AG04450 (cell line): Measurements from ENCODE around the gene SLC19A1. TPM values are rescaled to one million over a fixed set of nuclear protein-coding genes. Genes with fewer than 3 reads are reported as not detected.
"Not testable (repeated sequence)": the region's sequence is repeated elsewhere in the genome, so short reads cannot be mapped to it uniquely, and the experiment has no call there.

ENCODE experiments used
- CTCF ChIA-PET: fragments of 300-600, 350-600 bp; formaldehyde crosslinking; extraction: SDS; loops from one replicate; lab custom pipeline; 2022; ENCODE audit warnings: antibody characterized with exemption, inconsistent platforms; lab: Charles Lee
- POLR2A ChIA-PET: fragments of 350-600 bp; formaldehyde crosslinking; extraction: SDS; loops from one replicate; lab custom pipeline; 2021; ENCODE audit warnings: antibody characterized with exemption, inconsistent platforms; lab: Yijun Ruan, JAX
- DNase-seq: peaks from one replicate; pipeline ENCODE4 v3.0.0-alpha.2; 2011; ENCODE audit warnings: low read depth, low spot score
- H3K27ac ChIP-seq: one replicate; pipeline ENCODE4 v1.5.1; 2012; ENCODE audit warnings: low read depth, low read length, control low read depth
- H3K27me3 ChIP-seq: one replicate; pipeline ENCODE4 v1.6.0; 2012; ENCODE audit warnings: low read length; ENCODE audit not compliant: control insufficient read depth, insufficient read depth
- H3K4me3 ChIP-seq: 2 replicates; pipeline ENCODE4 v1.5.1; 2011; ENCODE audit warnings: mild to moderate bottlenecking, low read depth, low read length, control low read depth
- H3K9me3 ChIP-seq: 2 replicates; pipeline ENCODE4 v1.5.1; 2012; ENCODE audit warnings: low read length; ENCODE audit not compliant: control insufficient read depth, insufficient read depth
- CTCF ChIP-seq: IDR thresholded peaks from 2 replicates; pipeline ENCODE4 v1.5.1; 2011; ENCODE audit warnings: low read depth, low read length, control low read depth, inconsistent platforms
- polyA plus RNA-seq: library from polyadenylated mRNA; depleted of rRNA; stranded (reverse); fragments of >200 nt; gene quantifications from 2 replicates; pipeline ENCODE4 v1.2.3, GENCODE V29; 2011

Gene SLC19A1
- polyA plus RNA-seq, 1 experiment = 4.4 TPM

GRCh38 chr21:45529785-45530422 is 12.3 kb downstream of the SLC19A1 start:
- Histone ChIP-seq H3K27ac (no peak overlapping the region), H3K27me3 (no peaks in the 10 kb centered on the region), H3K4me3 (no peak overlapping the region), H3K9me3 (peaks cover 14% of the 10 kb centered on the region; the same call in 1 of the 2 replicates)
- DNase-seq = no peak
- CTCF ChIA-PET = no interaction called here
- TF ChIP-seq CTCF = no peak
- POLR2A ChIA-PET = no interaction called here

- no peaks in the 10 kb centered on the region for H3K27me3 ChIP-seq
- H3K27ac ChIP-seq = no peak overlapping the region
- POLR2A ChIA-PET = no interaction called here
- no peak for TF ChIP-seq CTCF
- CTCF ChIA-PET = no interaction called here
- H3K4me3 ChIP-seq = no peak overlapping the region
- peaks cover 14% of the 10 kb centered on the region; the same call in 1 of the 2 replicates for H3K9me3 ChIP-seq
- DNase-seq = no peak
Measured at GRCh38 chr21:45528981-45529784, 13.1 kb downstream of the SLC19A1 start.

GRCh38 chr21:45528028-45528705 is 14.1 kb downstream of the SLC19A1 start:
- POLR2A ChIA-PET = no interaction called here
- DNase-seq = no peak
- H3K27me3 ChIP-seq = no peaks in the 10 kb centered on the region
- no peak overlapping the region for H3K4me3 ChIP-seq
- peaks cover 17% of the 10 kb centered on the region; the same call in 1 of the 2 replicates for H3K9me3 ChIP-seq
- no peak for TF ChIP-seq CTCF
- no peak overlapping the region for H3K27ac ChIP-seq
- CTCF ChIA-PET = no interaction called here

- CTCF ChIA-PET, POLR2A ChIA-PET, DNase-seq: not testable (repeated sequence)
Measured at GRCh38 chr21:45527151-45527999, 14.9 kb downstream of the SLC19A1 start.

GRCh38 chr21:45525910-45526306 is 16.3 kb downstream of the SLC19A1 start:
- no peak for TF ChIP-seq CTCF
- H3K4me3 ChIP-seq = no peak overlapping the region
- ChIA-PET POLR2A (no interaction called here), CTCF (no interaction called here)
- DNase-seq = no peak
- no peak overlapping the region for H3K27ac ChIP-seq
- H3K27me3 ChIP-seq = no peaks in the 10 kb centered on the region
- peaks cover 8% of the 10 kb centered on the region for H3K9me3 ChIP-seq

More at GRCh38 chr21:45527151-45527999, 14.9 kb downstream of the SLC19A1 start:
- not testable (repeated sequence) for H3K27me3 ChIP-seq, H3K4me3 ChIP-seq, H3K27ac ChIP-seq
- peaks cover 17% of the 10 kb centered on the region; the same call in 1 of the 2 replicates for H3K9me3 ChIP-seq
